ENCODE measurements around the gene MESP2. TPM values are rescaled to one million over a fixed set of nuclear protein-coding genes. Genes with fewer than 3 reads are reported as not detected.

The MESP2 gene
- total RNA-seq, 4 donors from 2014 or later = 0.45 to 1.1 TPM; not detected in 2

DNA sequence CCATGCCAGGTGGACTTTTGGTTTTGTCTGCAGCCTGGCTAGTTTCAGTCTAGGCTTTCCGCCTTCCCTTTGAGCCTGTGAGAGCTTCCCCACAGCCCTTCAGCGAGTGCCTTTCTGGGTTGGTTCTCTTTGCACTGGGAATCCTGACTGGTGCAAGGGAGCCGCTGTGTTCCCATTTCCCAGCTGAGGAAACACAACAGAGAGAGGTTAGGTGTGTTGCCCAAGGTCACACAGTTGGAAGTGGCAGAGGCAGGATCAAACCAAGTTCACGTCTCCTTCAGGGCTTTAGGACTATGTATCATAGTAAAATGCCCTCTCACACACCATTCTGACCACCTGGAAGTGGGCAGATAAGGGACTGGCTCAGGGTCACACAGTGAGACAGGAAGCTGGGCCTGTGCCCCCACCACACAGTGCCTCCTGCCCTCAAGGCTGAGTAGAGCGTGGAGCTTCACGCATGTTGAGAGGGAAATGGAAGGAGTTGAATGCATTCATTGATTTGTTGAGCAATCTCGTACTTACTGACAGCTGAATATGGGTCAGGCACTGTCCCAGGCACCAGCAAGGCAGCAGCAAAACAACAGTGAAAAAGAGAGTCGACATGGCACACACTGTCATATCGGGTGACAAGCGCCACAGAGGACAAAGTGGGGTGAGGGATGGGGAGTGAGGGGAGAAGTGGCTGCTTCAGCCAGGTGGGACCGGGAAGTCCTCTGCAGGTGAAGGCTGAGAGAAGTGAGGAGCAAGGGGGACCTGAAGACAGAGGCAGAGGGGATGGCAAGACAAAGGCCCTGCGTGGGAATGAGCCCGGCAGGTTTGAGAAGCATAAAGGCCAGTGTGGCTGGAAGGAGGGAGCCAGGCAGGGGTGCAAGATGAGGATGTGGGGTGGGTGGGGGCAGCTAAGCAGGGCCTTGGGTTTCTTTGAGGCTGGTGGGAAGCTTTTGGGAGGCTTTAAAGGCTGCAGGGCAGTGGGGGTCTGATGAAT is 50.8 kb downstream of the MESP2 start:
- no peak overlapping the region for H3K4me3 ChIP-seq (ENCODE audit: low read depth, poor library complexity, severe bottlenecking)
- WGBS, 2 donors = 84 to 91% methylated on average over 13 of the region's 13 CpGs
- DNase-seq (ENCODE audit: low spot score in 2 of 2) = peak in 1 of 2 donors; percentile 59
- intact Hi-C loops (cut with DNase I; ENCODE audit: low total_unique reads) = no loop called here
- TF ChIP-seq, protein P1, sequence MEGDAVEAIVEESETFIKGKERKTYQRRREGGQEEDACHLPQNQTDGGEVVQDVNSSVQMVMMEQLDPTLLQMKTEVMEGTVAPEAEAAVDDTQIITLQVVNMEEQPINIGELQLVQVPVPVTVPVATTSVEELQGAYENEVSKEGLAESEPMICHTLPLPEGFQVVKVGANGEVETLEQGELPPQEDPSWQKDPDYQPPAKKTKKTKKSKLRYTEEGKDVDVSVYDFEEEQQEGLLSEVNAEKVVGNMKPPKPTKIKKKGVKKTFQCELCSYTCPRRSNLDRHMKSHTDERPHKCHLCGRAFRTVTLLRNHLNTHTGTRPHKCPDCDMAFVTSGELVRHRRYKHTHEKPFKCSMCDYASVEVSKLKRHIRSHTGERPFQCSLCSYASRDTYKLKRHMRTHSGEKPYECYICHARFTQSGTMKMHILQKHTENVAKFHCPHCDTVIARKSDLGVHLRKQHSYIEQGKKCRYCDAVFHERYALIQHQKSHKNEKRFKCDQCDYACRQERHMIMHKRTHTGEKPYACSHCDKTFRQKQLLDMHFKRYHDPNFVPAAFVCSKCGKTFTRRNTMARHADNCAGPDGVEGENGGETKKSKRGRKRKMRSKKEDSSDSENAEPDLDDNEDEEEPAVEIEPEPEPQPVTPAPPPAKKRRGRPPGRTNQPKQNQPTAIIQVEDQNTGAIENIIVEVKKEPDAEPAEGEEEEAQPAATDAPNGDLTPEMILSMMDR (IDR thresholded peaks at IDR 0.05) = no peak
- no peak for TF ChIP-seq POLR2A (IDR thresholded peaks at IDR 0.05)

DNA sequence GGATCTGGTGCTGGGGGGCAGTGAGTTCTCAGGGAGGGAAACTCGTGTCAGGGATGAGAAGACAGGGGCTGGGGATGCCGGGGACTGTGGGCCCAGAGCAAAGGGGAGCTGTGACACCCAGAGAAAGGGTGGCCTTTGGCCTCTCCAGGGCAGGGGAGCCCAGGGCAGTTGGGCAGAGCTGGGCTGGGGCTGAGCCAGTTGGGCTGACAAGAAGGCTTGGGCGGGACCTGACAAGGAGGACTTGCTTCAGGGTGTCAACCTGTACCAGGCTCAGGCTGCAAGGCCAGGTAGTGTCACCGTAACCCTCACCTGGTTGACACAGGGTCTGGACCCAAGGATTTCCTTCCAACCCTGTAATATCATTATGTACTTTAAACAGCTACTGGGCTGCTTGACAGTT is 51.7 kb downstream of the MESP2 start:
- intact Hi-C loops (cut with DNase I; ENCODE audit: low total_unique reads) = no loop called here
- DNase-seq (ENCODE audit: low spot score in 2 of 2) = peak in 1 of 2 donors; percentile 84
- 69 to 79% methylated on average over 4 of the region's 4 CpGs for WGBS, 2 donors
- H3K4me3 ChIP-seq (ENCODE audit: low read depth, poor library complexity, severe bottlenecking) = no peak overlapping the region
- TF ChIP-seq, protein P1 (IDR thresholded peaks at IDR 0.05) = no peak

Other genes starting within 250 kb of the MESP2 start
- 1 to 10 TPM in 1 of 4 donors, under 1 TPM in 3; 0.21 to 1.2 (median 0.55) TPM for gene TICRR, start 200.9 kb upstream of the MESP2 start, total RNA-seq
- gene KIF7, start 120.9 kb upstream of the MESP2 start, total RNA-seq = 1 to 10 TPM; 1.3 to 3.7 (median 1.9) TPM
- 10 to 100 TPM in 3 of 4 donors, 1 to 10 TPM in 1; 5.9 to 30.9 (median 15.0) TPM for gene PLIN1, start 97.0 kb upstream of the MESP2 start, total RNA-seq
- gene PEX11A, start 85.6 kb upstream of the MESP2 start, total RNA-seq = 10 to 100 TPM in 1 of 4 donors, 1 to 10 TPM in 3; 6.7 to 12.2 (median 8.8) TPM
- under 1 TPM in 2 of 4 donors, not detected in 2; 0.12 to 0.26 TPM for gene WDR93, start 85.5 kb upstream of the MESP2 start, total RNA-seq
- gene MESP1, start 25.1 kb upstream of the MESP2 start, total RNA-seq = 1 to 10 TPM in 3 of 4 donors, under 1 TPM in 1; 0.61 to 1.7 (median 1.3) TPM
- 10 to 100 TPM; 14.9 to 67.3 (median 21.6) TPM for gene ANPEP, start 38.5 kb downstream of the MESP2 start, total RNA-seq
- 10 to 100 TPM; 20.8 to 36.0 (median 23.8) TPM for gene AP3S2, start 117.7 kb downstream of the MESP2 start, total RNA-seq
- 10 to 100 TPM in 3 of 4 donors, 1 to 10 TPM in 1; 8.5 to 21.5 (median 14.4) TPM for gene ARPIN, start 136.6 kb downstream of the MESP2 start, total RNA-seq
- 10 to 100 TPM; 27.2 to 34.3 (median 32.4) TPM for gene ZNF710, start 225.0 kb downstream of the MESP2 start, total RNA-seq